ENCODE measurements around the gene LGALS8.
A peak's percentile ranks its signal among the peaks of the same experiment; 100 is the strongest.
"Not testable (repeated sequence)": the region's sequence is repeated elsewhere in the genome, so short reads cannot be mapped to it uniquely, and the experiment has no call there.

LGALS8 gene

GRCh38 chr1:236523704-236524141 is at the start of gene LGALS8:
TSS of gene LGALS8 (plus strand) at chr1:236523982. CDS start at chr1:236526071, 2,089 bp downstream.
- DNase-seq (ENCODE audit: extremely low read depth in 1 of 2, low read depth in 1 of 2): peak; percentile 67 to 79

GRCh38 chr1:236476019-236476418 is 47.8 kb upstream of the LGALS8 start:
- no peak for DNase-seq (ENCODE audit: extremely low read depth in 1 of 2, low read depth in 1 of 2)

GRCh38 chr1:236480758-236481436 is 42.9 kb upstream of the LGALS8 start:
- DNase-seq (ENCODE audit: extremely low read depth in 1 of 2, low read depth in 1 of 2): no peak

GRCh38 chr1:236484310-236484971 is 39.3 kb upstream of the LGALS8 start:
- no peak for DNase-seq (ENCODE audit: extremely low read depth in 1 of 2, low read depth in 1 of 2)

- no peak for DNase-seq (ENCODE audit: extremely low read depth in 1 of 2, low read depth in 1 of 2)
Observed at GRCh38 chr1:236486356-236487002, 37.3 kb upstream of the LGALS8 start.

- DNase-seq (ENCODE audit: extremely low read depth in 1 of 2, low read depth in 1 of 2): not testable (repeated sequence)
Observed at GRCh38 chr1:236489161-236489560, 34.6 kb upstream of the LGALS8 start.

GRCh38 chr1:236489710-236490377 is 33.9 kb upstream of the LGALS8 start:
- DNase-seq (ENCODE audit: extremely low read depth in 1 of 2, low read depth in 1 of 2): no peak

- DNase-seq (ENCODE audit: extremely low read depth in 1 of 2, low read depth in 1 of 2): no peak
Observed at GRCh38 chr1:236491469-236492136, 32.2 kb upstream of the LGALS8 start.

GRCh38 chr1:236492378-236492777 is 31.4 kb upstream of the LGALS8 start:
- no peak for DNase-seq (ENCODE audit: extremely low read depth in 1 of 2, low read depth in 1 of 2)

- no peak for DNase-seq (ENCODE audit: extremely low read depth in 1 of 2, low read depth in 1 of 2)
Observed at GRCh38 chr1:236494082-236494481, 29.7 kb upstream of the LGALS8 start.

GRCh38 chr1:236494586-236495466 is 29.0 kb upstream of the LGALS8 start:
- no peak for DNase-seq (ENCODE audit: extremely low read depth in 1 of 2, low read depth in 1 of 2)

GRCh38 chr1:236495467-236496112 is 28.2 kb upstream of the LGALS8 start:
- DNase-seq (ENCODE audit: extremely low read depth in 1 of 2, low read depth in 1 of 2): no peak

GRCh38 chr1:236497908-236498307 is 25.9 kb upstream of the LGALS8 start:
- DNase-seq (ENCODE audit: extremely low read depth in 1 of 2, low read depth in 1 of 2): no peak

GRCh38 chr1:236501093-236501492 is 22.7 kb upstream of the LGALS8 start:
- DNase-seq (ENCODE audit: extremely low read depth in 1 of 2, low read depth in 1 of 2): no peak

GRCh38 chr1:236502579-236502971 is 21.2 kb upstream of the LGALS8 start:
- DNase-seq (ENCODE audit: extremely low read depth in 1 of 2, low read depth in 1 of 2): no peak

- DNase-seq (ENCODE audit: extremely low read depth in 1 of 2, low read depth in 1 of 2): no peak
Observed at GRCh38 chr1:236502972-236503639, 20.7 kb upstream of the LGALS8 start.

- DNase-seq (ENCODE audit: extremely low read depth in 1 of 2, low read depth in 1 of 2): not testable (repeated sequence)
Observed at GRCh38 chr1:236504338-236504737, 19.4 kb upstream of the LGALS8 start.

GRCh38 chr1:236507022-236507700 is 16.6 kb upstream of the LGALS8 start:
- no peak for DNase-seq (ENCODE audit: extremely low read depth in 1 of 2, low read depth in 1 of 2)
